AG09319 (cell line): ENCODE data around the gene CD47.

Source experiments
- DNase-seq: peaks from one replicate; pipeline ENCODE4 v3.0.0-alpha.2; 2010; ENCODE audit warnings: low read depth; ENCODE audit errors: extremely low read depth
- TF ChIP-seq, protein P1 (sequence below): IDR thresholded peaks from 2 replicates; pipeline ENCODE4 v1.5.1; 2011; ENCODE audit warnings: low read depth, mild to moderate bottlenecking, inconsistent platforms, low read length, moderate library complexity

CD47 gene

GRCh38 chr3:108090701-108091497 is at the start of gene CD47:
Gene CD47 (minus strand): TSS chr3:108091031. CDS start chr3:108090908, 123 bp downstream.
- peak; percentile 70 for DNase-seq
- TF ChIP-seq, protein P1, sequence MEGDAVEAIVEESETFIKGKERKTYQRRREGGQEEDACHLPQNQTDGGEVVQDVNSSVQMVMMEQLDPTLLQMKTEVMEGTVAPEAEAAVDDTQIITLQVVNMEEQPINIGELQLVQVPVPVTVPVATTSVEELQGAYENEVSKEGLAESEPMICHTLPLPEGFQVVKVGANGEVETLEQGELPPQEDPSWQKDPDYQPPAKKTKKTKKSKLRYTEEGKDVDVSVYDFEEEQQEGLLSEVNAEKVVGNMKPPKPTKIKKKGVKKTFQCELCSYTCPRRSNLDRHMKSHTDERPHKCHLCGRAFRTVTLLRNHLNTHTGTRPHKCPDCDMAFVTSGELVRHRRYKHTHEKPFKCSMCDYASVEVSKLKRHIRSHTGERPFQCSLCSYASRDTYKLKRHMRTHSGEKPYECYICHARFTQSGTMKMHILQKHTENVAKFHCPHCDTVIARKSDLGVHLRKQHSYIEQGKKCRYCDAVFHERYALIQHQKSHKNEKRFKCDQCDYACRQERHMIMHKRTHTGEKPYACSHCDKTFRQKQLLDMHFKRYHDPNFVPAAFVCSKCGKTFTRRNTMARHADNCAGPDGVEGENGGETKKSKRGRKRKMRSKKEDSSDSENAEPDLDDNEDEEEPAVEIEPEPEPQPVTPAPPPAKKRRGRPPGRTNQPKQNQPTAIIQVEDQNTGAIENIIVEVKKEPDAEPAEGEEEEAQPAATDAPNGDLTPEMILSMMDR = no peak

- DNase-seq = no peak
- TF ChIP-seq, protein P1 = no peak
These were observed 46.6 kb upstream of the CD47 start for GRCh38 chr3:108137460-108137814.

DNA sequence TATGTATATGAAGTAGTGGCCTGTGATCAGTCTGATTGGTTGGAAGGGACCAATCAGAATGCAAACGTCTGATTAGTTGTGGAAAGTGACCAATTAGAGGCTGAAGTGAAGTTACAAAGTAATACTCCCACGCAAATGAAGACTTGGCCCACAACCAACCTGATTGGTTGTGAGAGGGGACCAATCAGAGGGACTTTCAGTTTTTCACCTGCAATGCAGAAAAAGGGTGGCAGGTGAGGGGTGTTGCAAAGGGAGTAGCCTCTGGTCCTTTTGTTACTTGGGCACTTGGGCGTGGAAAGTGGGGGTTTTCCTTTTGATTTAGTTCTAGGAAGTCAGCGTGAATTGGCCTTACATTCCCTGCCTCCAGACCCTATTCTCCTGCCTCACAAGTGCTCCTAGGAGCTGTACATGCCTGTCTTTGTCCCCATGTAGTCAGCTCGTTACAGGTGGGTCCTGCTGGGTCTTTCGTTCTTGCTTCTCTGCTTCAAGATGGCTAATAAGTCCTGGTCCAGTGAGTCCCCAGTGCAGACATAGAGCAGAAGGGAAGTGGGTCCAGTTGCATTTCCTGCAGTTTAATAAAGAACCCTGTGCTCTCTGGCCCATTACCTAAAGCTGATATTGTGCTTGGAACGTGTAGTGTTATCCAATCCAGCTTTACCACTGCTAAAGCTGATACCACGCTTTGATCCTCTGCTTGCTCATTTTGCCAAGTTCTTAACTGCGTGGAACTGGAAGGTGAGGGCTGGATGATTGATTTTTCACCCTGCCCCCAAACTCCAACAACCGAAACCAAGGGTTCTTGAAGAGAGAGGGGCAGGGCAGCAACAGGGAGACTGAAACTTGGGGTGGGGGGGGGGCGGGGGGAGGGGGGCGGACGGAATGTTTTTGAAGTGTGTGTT is 46.0 kb upstream of the CD47 start:
- no peak for DNase-seq

GRCh38 chr3:108134555-108134880 is 43.7 kb upstream of the CD47 start:
- DNase-seq = no peak
- TF ChIP-seq, protein P1 = no peak

More for the DNA sequence above, 46.0 kb upstream of the CD47 start:
- TF ChIP-seq, protein P1 = no peak

- TF ChIP-seq, protein P1 = no peak
- no peak for DNase-seq
These were observed 43.2 kb upstream of the CD47 start for GRCh38 chr3:108133858-108134554.

- TF ChIP-seq, protein P1 = no peak
- DNase-seq = no peak
These were observed 42.2 kb upstream of the CD47 start for GRCh38 chr3:108133048-108133369.
